PFSK-1 (cell line): Measurements from ENCODE around the gene CEP128.

Experiments used
- REST ChIP-seq, 2 experiments: IDR thresholded peaks; 2 replicates each; pipeline versions ENCODE4 v1.6.1 to v1.8.0; 2011 to 2012; ENCODE audit warnings: low read depth in 2 of 2, low read length in 2 of 2, control low read depth in 1 of 2, inconsistent platforms in 1 of 2, mild to moderate bottlenecking in 1 of 2, moderate library complexity in 1 of 2; ENCODE audit not compliant: insufficient read depth in 1 of 2
- SIN3A ChIP-seq: IDR thresholded peaks from 2 replicates; pipeline ENCODE4 v1.6.1; 2012; ENCODE audit warnings: mild to moderate bottlenecking, low read length, moderate library complexity, borderline replicate concordance; ENCODE audit not compliant: insufficient read depth

DNA sequence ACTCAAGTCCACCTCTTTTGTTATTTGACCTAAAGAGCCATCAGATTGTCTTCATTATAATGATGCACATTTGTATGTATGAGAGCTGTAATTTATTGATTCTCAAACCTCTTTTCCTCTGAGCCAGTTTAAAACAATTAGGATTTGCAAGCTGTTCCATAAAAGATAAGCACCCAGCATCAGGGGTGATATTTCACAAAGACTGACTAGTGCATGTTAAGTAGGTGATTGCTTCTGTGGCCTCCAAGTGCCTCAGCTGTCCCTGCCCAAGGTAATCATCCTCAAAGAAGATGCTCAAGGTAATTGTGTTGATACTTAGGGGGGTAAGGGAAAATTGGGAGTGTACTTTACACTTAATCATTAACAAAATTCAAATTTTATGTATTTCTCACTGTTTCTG is 18.2 kb downstream of the CEP128 start:
- TF ChIP-seq SIN3A (no peak), REST (IDR thresholded peaks at IDR 0.05; ENCODE audit: insufficient read depth in 1 of 2, low read depth in 2 of 2, low read length in 2 of 2) (no peak)
